ENCODE measurements around the gene PNMA5.
"Not testable (repeated sequence)": the region's sequence is repeated elsewhere in the genome, so short reads cannot be mapped to it uniquely, and the experiment has no call there.

PNMA5 gene

DNA sequence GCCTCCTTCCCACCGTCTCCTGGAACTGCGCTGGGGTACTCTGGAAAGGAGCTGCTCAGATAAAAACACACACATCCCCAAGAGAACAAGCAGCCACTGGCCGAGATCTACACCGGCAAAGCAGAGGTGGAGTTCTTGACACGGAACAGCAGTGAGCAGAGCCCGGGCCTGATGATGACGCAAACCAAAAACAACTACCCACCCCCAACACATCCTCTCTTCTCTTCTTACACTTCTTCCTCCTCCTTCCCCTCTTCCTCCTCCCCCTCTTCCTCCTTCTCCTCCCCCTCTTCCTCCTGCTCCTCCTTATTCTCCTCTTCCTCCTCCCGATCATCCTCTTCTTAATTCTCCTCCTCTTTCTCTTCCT, 4.6 kb downstream of the PNMA5 start:
- DNase-seq (ENCODE audit: low spot score in 2 of 2) (peak; percentile 13 to 14), ATAC-seq (ENCODE audit: low read depth) (peak; percentile 80)
- Mint-ChIP-seq H3K36me3 (no peaks in the 10 kb centered on the region), H3K27ac (peak overlapping the region; percentile 90), H3K27me3 (no peaks in the 10 kb centered on the region), H3K4me1 (peaks cover 11% of the 10 kb centered on the region), H3K4me3 (peak overlapping the region; percentile 86), H3K9me3 (no peaks in the 10 kb centered on the region)

DNA sequence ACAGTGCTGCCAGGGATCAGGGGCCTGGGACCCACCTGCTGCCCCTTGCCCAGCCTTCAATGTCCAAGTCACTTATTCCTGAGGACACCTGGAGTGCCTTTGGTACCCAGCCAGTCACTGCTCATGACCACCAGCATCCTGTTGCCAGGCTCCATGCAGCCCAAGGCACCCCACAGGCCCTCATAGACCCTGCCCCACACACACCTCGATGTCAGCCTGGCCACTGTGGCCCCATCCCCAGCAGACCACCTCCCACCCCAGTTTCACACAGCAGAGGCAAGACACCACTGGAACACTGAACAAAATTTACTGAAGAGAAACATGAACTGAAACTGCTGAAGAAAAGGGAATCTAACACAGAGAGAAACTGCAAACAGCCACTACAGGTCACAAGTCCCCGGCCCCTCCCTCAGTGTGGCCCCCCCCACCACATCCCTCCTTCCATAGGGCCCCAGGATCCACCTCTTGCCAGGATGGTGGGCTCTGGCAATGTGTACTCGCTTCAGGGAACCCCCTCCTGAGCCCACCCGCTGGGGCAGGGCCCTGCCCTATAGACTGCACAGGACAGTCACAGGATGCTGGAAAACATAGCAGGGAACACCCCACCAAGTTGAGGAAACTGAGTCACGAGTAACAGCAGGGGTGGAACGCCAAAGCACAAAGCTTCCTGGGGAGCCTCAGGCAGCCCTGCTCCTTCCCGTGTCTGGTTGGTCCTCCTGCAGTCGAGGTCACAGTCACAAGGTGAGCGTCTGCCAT, 5.2 kb downstream of the PNMA5 start:
- H3K27me3 Mint-ChIP-seq = no peaks in the 10 kb centered on the region
- DNase-seq (ENCODE audit: low spot score in 2 of 2) (peak in 1 of 2 donors; percentile 16), ATAC-seq (ENCODE audit: low read depth) (peak; percentile 82)
- H3K27ac Mint-ChIP-seq = peak overlapping the region; percentile 90
- H3K4me1 Mint-ChIP-seq = peaks cover 11% of the 10 kb centered on the region
- peak overlapping the region; percentile 86 for H3K4me3 Mint-ChIP-seq
- no peaks in the 10 kb centered on the region for H3K9me3 Mint-ChIP-seq
- no peaks in the 10 kb centered on the region for H3K36me3 Mint-ChIP-seq

DNA sequence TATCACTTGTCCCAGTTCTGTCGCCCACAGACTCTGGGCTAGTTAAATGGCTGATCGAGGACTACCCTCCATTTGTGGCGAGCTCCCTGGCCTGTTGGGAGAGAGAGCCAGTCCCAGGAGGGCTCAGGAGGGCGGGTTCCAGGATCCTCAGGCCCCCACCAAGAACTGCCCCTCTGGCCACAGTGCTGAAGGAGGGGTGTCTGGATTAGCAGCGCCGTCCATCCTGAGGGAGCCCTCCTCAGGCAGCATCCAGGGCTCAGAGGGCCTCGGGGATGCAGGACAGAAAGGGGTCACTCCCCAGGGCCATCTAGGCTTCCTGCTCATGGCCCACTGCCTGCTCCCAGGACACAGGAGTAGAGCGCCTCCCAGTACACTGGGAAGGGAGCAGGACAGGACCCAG, 6.1 kb downstream of the PNMA5 start:
- no peaks in the 10 kb centered on the region for H3K27me3 Mint-ChIP-seq
- ATAC-seq (ENCODE audit: low read depth) (no peak), DNase-seq (ENCODE audit: low spot score in 2 of 2) (no peak)
- H3K4me1 Mint-ChIP-seq = peaks cover 11% of the 10 kb centered on the region
- no peaks in the 10 kb centered on the region for H3K9me3 Mint-ChIP-seq
- H3K27ac Mint-ChIP-seq = no peak overlapping the region
- no peaks in the 10 kb centered on the region for H3K36me3 Mint-ChIP-seq
- H3K4me3 Mint-ChIP-seq = no peak overlapping the region

DNA sequence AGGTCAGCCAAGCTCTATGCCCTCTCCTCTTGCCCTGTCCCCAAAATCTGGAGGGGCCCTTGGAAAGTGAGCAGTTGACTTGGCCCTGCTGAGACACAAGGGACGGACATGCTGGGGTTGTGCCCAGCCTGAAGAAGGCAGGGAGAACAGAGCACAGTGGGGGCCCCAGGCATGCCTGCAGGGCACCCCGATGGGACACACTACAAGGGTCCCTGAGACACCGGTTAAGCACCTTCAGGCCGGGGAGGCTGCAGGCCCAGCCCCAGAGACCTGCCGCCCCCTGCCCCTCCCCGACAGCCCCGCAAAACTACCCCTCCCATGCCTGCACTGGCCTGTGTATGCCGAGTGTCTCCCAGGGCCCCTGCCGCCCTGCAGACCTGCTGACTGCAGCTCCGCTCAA, 6.8 kb downstream of the PNMA5 start:
- peaks cover 11% of the 10 kb centered on the region for H3K4me1 Mint-ChIP-seq
- ATAC-seq (ENCODE audit: low read depth); H3K27ac Mint-ChIP-seq; H3K27me3 Mint-ChIP-seq; DNase-seq (ENCODE audit: low spot score in 2 of 2); H3K36me3 Mint-ChIP-seq; H3K4me3 Mint-ChIP-seq; H3K9me3 Mint-ChIP-seq: not testable (repeated sequence)

DNA sequence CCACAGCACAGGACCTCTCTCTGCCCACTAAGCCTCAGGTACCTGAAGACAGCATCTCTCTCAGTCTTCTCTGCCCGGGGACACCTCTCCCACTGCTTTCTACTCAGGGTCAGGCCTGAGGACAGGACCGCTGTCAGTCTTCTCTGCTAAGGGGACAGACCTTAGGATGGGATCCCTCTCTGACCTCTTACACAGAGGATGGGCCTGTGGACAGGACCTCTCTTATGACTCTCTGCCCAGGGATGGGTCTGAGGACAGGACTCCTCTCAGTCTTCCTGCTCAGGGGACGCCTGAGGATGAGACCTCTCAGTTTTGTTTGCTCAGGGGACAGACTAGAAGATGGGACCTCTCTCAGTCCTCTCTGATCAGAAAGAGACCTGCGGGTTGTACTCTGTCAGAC, 8.5 kb downstream of the PNMA5 start:
- not testable (repeated sequence) for H3K27me3 Mint-ChIP-seq; H3K36me3 Mint-ChIP-seq; ATAC-seq (ENCODE audit: low read depth); DNase-seq (ENCODE audit: low spot score in 2 of 2); H3K4me3 Mint-ChIP-seq; H3K9me3 Mint-ChIP-seq; H3K27ac Mint-ChIP-seq
- H3K4me1 Mint-ChIP-seq = peaks cover 11% of the 10 kb centered on the region

DNA sequence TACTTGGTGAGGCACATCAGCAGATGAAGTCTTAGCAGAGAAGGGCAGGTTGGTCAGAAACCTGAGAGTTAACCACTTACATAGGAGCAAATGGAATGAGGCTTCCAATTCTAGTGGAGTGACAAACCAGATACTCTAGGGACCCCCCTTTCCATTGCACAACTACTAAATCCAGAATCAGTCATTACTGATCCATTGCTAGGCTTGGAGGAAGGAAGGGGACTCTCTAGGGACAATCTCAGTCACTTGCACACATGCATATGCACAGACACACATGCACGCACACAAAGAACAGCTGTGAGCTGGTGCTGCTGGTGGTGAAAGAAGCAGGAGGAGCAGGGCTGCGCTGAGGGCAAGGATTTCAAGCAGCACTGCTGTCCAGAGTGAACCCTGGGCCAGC, 25.7 kb downstream of the PNMA5 start:
- H3K27me3 Mint-ChIP-seq = no peaks in the 10 kb centered on the region
- DNase-seq (ENCODE audit: low spot score in 2 of 2) (no peak), ATAC-seq (ENCODE audit: low read depth) (no peak)
- no peaks in the 10 kb centered on the region for H3K4me1 Mint-ChIP-seq
- peaks cover 2% of the 10 kb centered on the region for H3K36me3 Mint-ChIP-seq
- H3K27ac Mint-ChIP-seq = no peak overlapping the region
- H3K9me3 Mint-ChIP-seq = no peaks in the 10 kb centered on the region
- H3K4me3 Mint-ChIP-seq = no peak overlapping the region

DNA sequence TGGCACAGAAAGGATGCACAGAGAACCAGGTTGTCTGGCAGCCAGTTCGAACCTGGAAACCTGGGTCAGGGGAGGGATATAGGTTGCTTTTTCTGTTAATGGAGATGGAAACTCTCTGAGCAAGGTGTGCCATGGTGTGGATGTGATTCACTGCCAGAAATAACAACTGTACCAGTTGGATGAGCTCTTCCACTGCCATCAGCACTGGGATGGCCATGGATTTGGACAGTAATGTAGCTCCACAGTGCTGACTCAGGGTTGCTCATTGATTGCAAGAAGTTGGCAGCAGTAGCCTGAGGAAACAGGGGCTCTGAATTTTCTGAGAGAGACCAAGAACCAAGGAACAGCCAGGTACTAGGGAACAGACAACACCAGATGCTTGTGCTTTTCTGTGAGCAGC, 33.8 kb downstream of the PNMA5 start:
- Mint-ChIP-seq H3K4me3 (no peak overlapping the region), H3K9me3 (no peaks in the 10 kb centered on the region), H3K4me1 (peaks cover 2% of the 10 kb centered on the region), H3K27ac (no peak overlapping the region), H3K27me3 (no peaks in the 10 kb centered on the region), H3K36me3 (peaks cover 2% of the 10 kb centered on the region)
- ATAC-seq (ENCODE audit: low read depth) = no peak
- DNase-seq (ENCODE audit: low spot score in 2 of 2) = no peak

DNA sequence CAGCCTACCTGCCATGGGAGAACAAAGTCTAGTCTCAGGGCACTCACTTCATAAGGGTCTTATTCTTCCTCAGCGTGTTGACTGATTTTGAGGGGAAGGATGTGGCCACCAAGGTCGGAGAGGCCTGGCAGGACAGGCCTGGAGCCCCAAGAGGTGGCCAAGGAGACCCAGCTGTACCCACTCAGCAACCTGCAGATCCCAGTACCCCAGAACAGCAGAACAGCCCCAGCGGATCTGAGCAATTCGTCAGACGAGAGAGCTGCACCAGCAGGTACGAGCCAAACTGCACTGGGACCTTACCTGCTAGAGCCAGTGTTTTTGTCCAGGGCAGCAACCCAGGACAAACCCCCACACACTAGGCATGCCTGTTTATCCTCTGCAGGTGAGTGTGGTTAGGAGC, 34.3 kb downstream of the PNMA5 start:
- H3K9me3 Mint-ChIP-seq = no peaks in the 10 kb centered on the region
- H3K27me3 Mint-ChIP-seq = no peaks in the 10 kb centered on the region
- ATAC-seq (ENCODE audit: low read depth) = no peak
- no peak overlapping the region for H3K27ac Mint-ChIP-seq
- DNase-seq (ENCODE audit: low spot score in 2 of 2) = no peak
- peaks cover 2% of the 10 kb centered on the region for H3K36me3 Mint-ChIP-seq
- H3K4me3 Mint-ChIP-seq = no peak overlapping the region
- H3K4me1 Mint-ChIP-seq = peaks cover 2% of the 10 kb centered on the region

DNA sequence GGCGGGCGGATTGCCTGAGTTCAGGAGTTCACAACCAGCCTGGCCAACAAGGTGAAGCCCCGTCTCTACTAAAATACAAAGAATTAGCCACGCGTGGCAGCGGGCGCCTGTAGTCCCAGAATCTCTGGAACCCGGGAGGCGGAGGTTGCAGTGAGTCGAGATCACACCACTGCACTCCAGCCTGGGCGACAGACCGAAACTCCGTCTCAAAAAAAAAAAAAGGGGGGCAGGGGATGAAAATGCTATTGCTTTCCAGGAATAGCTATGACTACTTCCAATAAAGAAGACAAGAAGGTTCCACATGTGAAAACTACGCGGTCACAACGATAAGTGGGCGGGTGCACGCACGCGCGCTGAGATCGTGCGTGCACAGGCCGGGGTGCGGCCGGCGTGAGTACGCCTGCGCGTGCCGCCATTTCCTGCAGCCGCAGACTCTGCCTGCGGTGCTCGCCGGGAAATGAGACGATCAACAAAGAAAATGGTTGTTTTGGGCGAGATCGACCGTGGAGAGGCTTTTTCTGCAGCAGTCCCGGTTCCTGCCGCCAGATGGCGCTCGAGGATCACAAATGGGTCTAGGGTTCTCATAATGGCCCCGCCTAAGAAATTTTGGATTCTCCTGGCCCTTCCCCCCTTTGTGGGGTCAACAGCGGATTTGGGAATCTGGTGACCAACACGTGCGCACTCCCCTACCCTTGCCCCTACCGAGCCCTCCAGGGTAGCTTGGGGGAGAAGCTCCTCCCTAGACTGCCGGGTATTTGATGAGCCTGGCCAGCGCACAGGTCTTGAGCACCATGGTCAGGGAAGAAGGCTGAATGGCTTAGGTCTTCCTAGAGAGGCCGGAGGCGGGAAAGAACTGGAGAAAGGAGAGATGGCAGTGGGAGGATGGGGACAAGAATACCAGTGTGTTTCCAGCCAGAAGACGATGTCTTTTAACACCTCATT, 35.1 kb downstream of the PNMA5 start:
- peaks cover 2% of the 10 kb centered on the region for H3K36me3 Mint-ChIP-seq
- peak; percentile 88 to 96 for DNase-seq (ENCODE audit: low spot score in 2 of 2)
- ATAC-seq (ENCODE audit: low read depth) = peak; percentile 94

DNA sequence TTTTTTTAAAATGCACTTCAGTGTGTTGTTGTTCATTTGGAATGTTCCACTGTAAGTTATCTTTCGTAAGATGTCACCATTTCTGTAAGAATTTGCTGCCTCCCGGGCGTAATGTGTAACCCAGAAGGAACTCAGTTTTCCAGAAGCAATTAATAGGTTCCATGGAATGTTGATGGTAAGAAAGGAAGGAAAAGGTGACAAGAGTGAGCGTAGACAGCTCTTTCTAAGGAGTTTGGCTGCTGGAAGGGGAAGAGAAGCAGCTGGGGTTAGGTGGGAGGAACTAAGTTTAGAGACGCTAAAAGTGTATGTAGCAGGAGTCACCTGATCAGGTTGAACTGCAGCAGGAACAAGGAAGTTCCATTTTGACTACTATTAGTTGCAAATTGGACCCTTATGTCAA, 35.9 kb downstream of the PNMA5 start:
- peak; percentile 32 for ATAC-seq (ENCODE audit: low read depth)
- Mint-ChIP-seq H3K4me3 (peak overlapping the region; percentile 76), H3K9me3 (no peaks in the 10 kb centered on the region)

More for the DNA sequence above, 35.1 kb downstream of the PNMA5 start:
- Mint-ChIP-seq H3K27me3 (no peaks in the 10 kb centered on the region), H3K9me3 (no peaks in the 10 kb centered on the region), H3K4me1 (peaks cover 2% of the 10 kb centered on the region), H3K27ac (peak overlapping the region; percentile 93), H3K4me3 (peak overlapping the region; percentile 76)

DNA sequence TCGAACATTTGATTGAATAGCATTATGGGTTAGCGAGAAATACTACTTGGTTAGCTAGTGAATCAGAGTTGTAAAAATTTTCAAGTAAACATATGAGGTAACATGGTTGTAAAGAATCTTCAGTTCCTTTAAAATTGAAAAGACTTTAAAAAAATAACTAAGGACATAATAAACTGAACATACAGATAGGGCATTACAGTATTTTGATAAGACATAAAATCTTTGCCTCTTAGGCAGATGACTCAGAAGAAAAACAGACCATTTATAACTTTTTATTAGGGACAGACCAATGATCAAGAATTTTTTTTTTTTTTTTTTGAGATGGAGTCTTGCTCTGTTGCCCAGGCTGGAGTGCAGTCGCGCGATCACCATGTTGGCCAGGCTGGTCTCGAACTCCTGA, 43.1 kb downstream of the PNMA5 start:
- DNase-seq (ENCODE audit: low spot score in 2 of 2) = no peak
- H3K27ac Mint-ChIP-seq = no peak overlapping the region
- ATAC-seq (ENCODE audit: low read depth) = no peak
- peaks cover 16% of the 10 kb centered on the region for H3K36me3 Mint-ChIP-seq
- H3K4me3 Mint-ChIP-seq = no peak overlapping the region
- no peaks in the 10 kb centered on the region for H3K27me3 Mint-ChIP-seq
- no peaks in the 10 kb centered on the region for H3K4me1 Mint-ChIP-seq
- no peaks in the 10 kb centered on the region for H3K9me3 Mint-ChIP-seq

More for the DNA sequence above, 35.9 kb downstream of the PNMA5 start:
- Mint-ChIP-seq H3K27ac (peak overlapping the region; percentile 93), H3K27me3 (no peaks in the 10 kb centered on the region), H3K36me3 (peaks cover 2% of the 10 kb centered on the region), H3K4me1 (peaks cover 2% of the 10 kb centered on the region)
- no peak for DNase-seq (ENCODE audit: low spot score in 2 of 2)

DNA sequence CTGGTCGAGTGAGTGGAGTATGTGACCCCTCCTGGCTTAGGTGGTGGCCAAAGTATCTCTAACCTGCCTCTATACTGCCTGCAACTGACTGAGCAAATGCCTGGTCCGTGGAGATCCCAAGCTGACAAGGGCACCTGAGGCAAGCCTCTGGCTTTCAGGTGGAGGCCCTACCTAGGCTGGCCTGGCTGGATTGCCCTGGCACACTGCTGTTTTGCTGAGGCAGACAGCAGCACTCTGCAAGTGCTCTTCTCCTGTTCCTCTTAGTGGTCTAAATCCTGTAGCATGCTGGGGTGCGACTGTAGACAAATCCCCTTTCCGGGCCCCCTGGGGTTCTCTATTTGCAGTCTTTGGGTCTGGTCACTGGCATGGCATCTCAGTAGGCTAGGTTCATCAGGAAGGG, 44.8 kb downstream of the PNMA5 start:
- Mint-ChIP-seq H3K36me3 (peaks cover 16% of the 10 kb centered on the region), H3K4me3 (no peak overlapping the region), H3K4me1 (no peaks in the 10 kb centered on the region), H3K27ac (no peak overlapping the region), H3K27me3 (no peaks in the 10 kb centered on the region), H3K9me3 (no peaks in the 10 kb centered on the region)
- DNase-seq (ENCODE audit: low spot score in 2 of 2) (no peak), ATAC-seq (ENCODE audit: low read depth) (no peak)

DNA sequence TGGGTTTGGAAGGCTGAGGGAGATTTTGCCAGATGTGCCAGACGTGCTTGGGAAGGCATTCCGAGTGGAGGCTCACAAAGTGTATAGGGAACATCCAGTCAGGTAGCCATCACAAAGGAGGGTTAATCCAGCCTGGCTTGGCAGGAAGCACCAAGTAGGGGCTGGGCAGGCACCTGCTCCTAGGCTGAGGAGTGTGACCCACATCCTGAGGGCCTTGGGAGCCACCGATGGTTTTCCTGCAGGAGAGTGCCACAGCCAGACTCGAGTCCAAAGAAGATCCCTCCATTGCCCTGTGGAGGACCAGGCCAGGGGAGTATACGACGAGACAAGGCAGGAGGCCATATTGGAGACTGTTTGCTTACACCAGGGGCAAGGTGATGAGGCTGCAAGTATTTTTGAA, 47.2 kb downstream of the PNMA5 start:
- peaks cover 13% of the 10 kb centered on the region for H3K36me3 Mint-ChIP-seq
- H3K27me3 Mint-ChIP-seq = no peaks in the 10 kb centered on the region
- no peak for DNase-seq (ENCODE audit: low spot score in 2 of 2)
- H3K4me1 Mint-ChIP-seq = no peaks in the 10 kb centered on the region
- no peak for ATAC-seq (ENCODE audit: low read depth)
- H3K4me3 Mint-ChIP-seq = no peak overlapping the region
- no peak overlapping the region for H3K27ac Mint-ChIP-seq
- H3K9me3 Mint-ChIP-seq = no peaks in the 10 kb centered on the region
